Panc1 (cell line): ENCODE measurements around the gene GNE.

Experiments used
- CTCF ChIP-seq: fragments of 450-650 bp; IDR thresholded peaks from 2 replicates; pipeline ENCODE4 v1.5.1; 2017; ENCODE audit warnings: mild to moderate bottlenecking
- POLR2AphosphoS5 ChIP-seq: IDR thresholded peaks from 2 replicates; pipeline ENCODE4 v1.6.1; 2012; ENCODE audit warnings: mild to moderate bottlenecking, low read depth, low read length, moderate library complexity
- SIN3A ChIP-seq: IDR thresholded peaks from 2 replicates; pipeline ENCODE4 v1.6.1; 2012; ENCODE audit warnings: low read depth, mild to moderate bottlenecking, low read length, moderate library complexity, borderline replicate concordance; ENCODE audit not compliant: insufficient read depth
- TCF7L2 ChIP-seq: IDR thresholded peaks from 2 replicates; pipeline ENCODE4 v1.6.1; 2011; ENCODE audit warnings: mild to moderate bottlenecking, low read depth, low read length, inconsistent platforms

GRCh38 chr9:36258996-36259533, 817 bp upstream of the GNE start:
- TF ChIP-seq CTCF: no peak
- TF ChIP-seq POLR2AphosphoS5: no peak
- TF ChIP-seq SIN3A: no peak
- TF ChIP-seq TCF7L2: no peak
